ENCODE results near the gene NKAPD1.

DNA sequence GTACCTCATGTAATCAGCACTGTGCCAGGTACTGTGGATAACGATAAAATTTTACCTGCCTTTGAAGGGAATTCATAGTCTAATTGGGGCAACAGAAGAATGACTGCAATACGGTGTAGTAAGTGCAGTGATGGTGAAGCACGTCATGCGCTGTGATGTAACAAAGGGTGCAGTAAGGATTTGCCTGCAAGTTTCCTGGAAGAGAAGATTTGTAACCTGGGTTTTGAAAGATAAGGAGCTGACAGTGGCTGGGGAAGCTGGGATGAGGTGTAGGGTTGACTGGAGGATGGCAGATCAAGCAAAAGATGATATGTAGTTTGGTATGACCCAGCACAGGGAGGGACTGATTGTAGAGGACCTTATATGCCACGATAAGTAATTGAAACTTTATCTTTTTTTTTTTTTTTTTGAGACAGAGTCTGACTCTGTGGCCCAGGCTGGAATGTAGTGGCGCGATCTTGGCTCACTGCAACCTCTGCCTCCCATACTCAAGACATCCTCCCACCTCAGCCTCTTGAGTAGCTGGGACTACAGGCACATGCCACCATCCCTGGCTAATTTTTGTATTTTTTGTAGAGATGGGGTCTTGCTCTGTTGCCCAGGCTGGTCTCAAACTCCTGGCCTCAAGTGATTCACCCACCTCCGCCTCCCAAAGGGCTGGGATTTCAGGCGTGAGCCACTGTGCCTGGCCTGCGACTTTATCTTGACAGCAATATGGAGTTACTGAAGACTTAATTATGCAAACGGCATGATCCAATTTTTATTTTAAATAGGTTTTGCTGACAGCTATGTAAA is 23.8 kb downstream of the NKAPD1 start:
- TF ChIP-seq, protein P1, sequence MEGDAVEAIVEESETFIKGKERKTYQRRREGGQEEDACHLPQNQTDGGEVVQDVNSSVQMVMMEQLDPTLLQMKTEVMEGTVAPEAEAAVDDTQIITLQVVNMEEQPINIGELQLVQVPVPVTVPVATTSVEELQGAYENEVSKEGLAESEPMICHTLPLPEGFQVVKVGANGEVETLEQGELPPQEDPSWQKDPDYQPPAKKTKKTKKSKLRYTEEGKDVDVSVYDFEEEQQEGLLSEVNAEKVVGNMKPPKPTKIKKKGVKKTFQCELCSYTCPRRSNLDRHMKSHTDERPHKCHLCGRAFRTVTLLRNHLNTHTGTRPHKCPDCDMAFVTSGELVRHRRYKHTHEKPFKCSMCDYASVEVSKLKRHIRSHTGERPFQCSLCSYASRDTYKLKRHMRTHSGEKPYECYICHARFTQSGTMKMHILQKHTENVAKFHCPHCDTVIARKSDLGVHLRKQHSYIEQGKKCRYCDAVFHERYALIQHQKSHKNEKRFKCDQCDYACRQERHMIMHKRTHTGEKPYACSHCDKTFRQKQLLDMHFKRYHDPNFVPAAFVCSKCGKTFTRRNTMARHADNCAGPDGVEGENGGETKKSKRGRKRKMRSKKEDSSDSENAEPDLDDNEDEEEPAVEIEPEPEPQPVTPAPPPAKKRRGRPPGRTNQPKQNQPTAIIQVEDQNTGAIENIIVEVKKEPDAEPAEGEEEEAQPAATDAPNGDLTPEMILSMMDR (conservative IDR thresholded peaks at IDR 0.05; ENCODE audit: low read length): no peak
- TF ChIP-seq EZH2phosphoT487 (IDR thresholded peaks at IDR 0.05; ENCODE audit: borderline replicate concordance): no peak
